PFSK-1 (cell line): Measurements from ENCODE around the gene HIRA.

Source experiments
- FOXP2 ChIP-seq: optimal IDR thresholded peaks from 2 replicates; pipeline ENCODE3; 2011; ENCODE audit warnings: borderline replicate concordance, control low read depth, inconsistent platforms; ENCODE audit not compliant: insufficient read depth; ENCODE audit errors: extremely low read length, extremely low read depth
- POLR2AphosphoS5 ChIP-seq: IDR thresholded peaks from 2 replicates; pipeline ENCODE4 v1.6.1; 2012; ENCODE audit warnings: low read depth, mild to moderate bottlenecking, control low read depth, low read length, moderate library complexity
- SIN3A ChIP-seq: IDR thresholded peaks from 2 replicates; pipeline ENCODE4 v1.6.1; 2012; ENCODE audit warnings: mild to moderate bottlenecking, low read length, moderate library complexity, borderline replicate concordance; ENCODE audit not compliant: insufficient read depth
- TAF1 ChIP-seq: IDR thresholded peaks from 2 replicates; pipeline ENCODE4 v1.6.1; 2012; ENCODE audit warnings: low read length, control low read depth, borderline replicate concordance; ENCODE audit not compliant: insufficient read depth

- TF ChIP-seq SIN3A (no peak), POLR2AphosphoS5 (no peak), TAF1 (no peak), FOXP2 (no peak)
Measured at GRCh38 chr22:19429950-19430889, 1.3 kb downstream of the HIRA start.
